ENCODE results near the gene EVX2. TPM values are rescaled to one million over a fixed set of nuclear protein-coding genes. Genes with fewer than 3 reads are reported as not detected.

EVX2 gene
- total and polyA plus RNA-seq, 5 donors, result not detected

- no peak within 1 kb of the TSS for H3K27ac ChIP-seq (ENCODE audit: low read length)
- no peaks in the 10 kb centered on the region for H3K4me1 ChIP-seq (ENCODE audit: control insufficient read depth, insufficient read depth, low read length)
- intact Hi-C loops (cut with DNase I), result loop anchor here in 3 of 4 donors (5.0 to 10.0 kb wide), 3 partner anchors 415 to 728 kb away; no protein-coding TSS in a partner anchor
- no peak within 1 kb of the TSS for H3K4me3 ChIP-seq (ENCODE audit: low read length)
- no peaks in the 10 kb centered on the region for H3K9me3 ChIP-seq (ENCODE audit: control insufficient read depth, low read length)
- peaks cover 3% of the 10 kb centered on the region for H3K27me3 ChIP-seq (ENCODE audit: control insufficient read depth, insufficient read depth)
- ATAC-seq (no peak), DNase-seq (no peak)
- 4% methylated on average over 70 of the region's 70 CpGs for WGBS
These were observed 16.2 kb upstream of the EVX2 start, which contains the start of gene HOXD12 for GRCh38 chr2:176099728-176100546. TSS of gene HOXD12 (plus strand) at chr2:176099795. CDS start at chr2:176099802, 7 bp downstream.

- 4% methylated on average over 30 of the region's 30 CpGs for WGBS
- Histone ChIP-seq H3K4me1 (ENCODE audit: control insufficient read depth, insufficient read depth, low read length) (no peaks in the 10 kb centered on the region), H3K4me3 (ENCODE audit: low read length) (no peak overlapping the region), H3K27me3 (ENCODE audit: control insufficient read depth, insufficient read depth) (peaks cover 3% of the 10 kb centered on the region), H3K27ac (ENCODE audit: low read length) (no peak overlapping the region), H3K9me3 (ENCODE audit: control insufficient read depth, low read length) (no peaks in the 10 kb centered on the region)
- intact Hi-C loops (cut with DNase I), result loop anchor here in 3 of 4 donors (5.0 to 10.0 kb wide), 3 partner anchors 414 to 727 kb away; no protein-coding TSS in a partner anchor
- ATAC-seq (no peak), DNase-seq (no peak)
These were observed 15.5 kb upstream of the EVX2 start for GRCh38 chr2:176099159-176099727.

GRCh38 chr2:176098366-176099158, 14.8 kb upstream of the EVX2 start:
- DNase-seq (no peak), ATAC-seq (no peak)
- intact Hi-C loops (cut with DNase I), result loop anchor here in 3 of 4 donors (5.0 to 10.0 kb wide), 3 partner anchors 414 to 726 kb away; no protein-coding TSS in a partner anchor
- H3K4me3 ChIP-seq (ENCODE audit: low read length), result no peak overlapping the region
- H3K27me3 ChIP-seq (ENCODE audit: control insufficient read depth, insufficient read depth), result peaks cover 3% of the 10 kb centered on the region
- WGBS, result 3% methylated on average over 35 of the region's 35 CpGs
- H3K27ac ChIP-seq (ENCODE audit: low read length), result no peak overlapping the region
- H3K9me3 ChIP-seq (ENCODE audit: control insufficient read depth, low read length), result no peaks in the 10 kb centered on the region
- H3K4me1 ChIP-seq (ENCODE audit: control insufficient read depth, insufficient read depth, low read length), result no peaks in the 10 kb centered on the region

- no peak overlapping the region for H3K27ac ChIP-seq (ENCODE audit: low read length)
- DNase-seq, result no peak
- ATAC-seq, result no peak
- no peaks in the 10 kb centered on the region for H3K9me3 ChIP-seq (ENCODE audit: control insufficient read depth, low read length)
- intact Hi-C loops (cut with DNase I), result loop anchor here in 3 of 4 donors (5.0 to 10.0 kb wide), 3 partner anchors 413 to 726 kb away; no protein-coding TSS in a partner anchor
- H3K4me1 ChIP-seq (ENCODE audit: control insufficient read depth, insufficient read depth, low read length), result peaks cover 5% of the 10 kb centered on the region
- peaks cover 3% of the 10 kb centered on the region for H3K27me3 ChIP-seq (ENCODE audit: control insufficient read depth, insufficient read depth)
- H3K4me3 ChIP-seq (ENCODE audit: low read length), result no peak overlapping the region
- 2% methylated on average over 18 of the region's 18 CpGs for WGBS
These were observed 14.1 kb upstream of the EVX2 start for GRCh38 chr2:176097820-176098365.

GRCh38 chr2:176096986-176097819, 13.4 kb upstream of the EVX2 start:
- Histone ChIP-seq H3K27ac (ENCODE audit: low read length) (no peak overlapping the region), H3K4me3 (ENCODE audit: low read length) (peak overlapping the region; percentile 26), H3K4me1 (ENCODE audit: control insufficient read depth, insufficient read depth, low read length) (peaks cover 5% of the 10 kb centered on the region), H3K9me3 (ENCODE audit: control insufficient read depth, low read length) (no peaks in the 10 kb centered on the region), H3K27me3 (ENCODE audit: control insufficient read depth, insufficient read depth) (peaks cover 3% of the 10 kb centered on the region)
- ATAC-seq (peak; percentile 83 to 92), DNase-seq (peak; percentile 56 to 86 (median 78))
- 2% methylated on average over 45 of the region's 45 CpGs for WGBS
- intact Hi-C loops (cut with DNase I), result loop anchor here in 3 of 4 donors (5.0 to 10.0 kb wide), 3 partner anchors 412 to 725 kb away; no protein-coding TSS in a partner anchor

- Histone ChIP-seq H3K27me3 (ENCODE audit: control insufficient read depth, insufficient read depth) (peaks cover 3% of the 10 kb centered on the region), H3K4me3 (ENCODE audit: low read length) (peak overlapping the region; percentile 26), H3K27ac (ENCODE audit: low read length) (no peak overlapping the region), H3K9me3 (ENCODE audit: control insufficient read depth, low read length) (no peaks in the 10 kb centered on the region), H3K4me1 (ENCODE audit: control insufficient read depth, insufficient read depth, low read length) (peaks cover 5% of the 10 kb centered on the region)
- intact Hi-C loops (cut with DNase I), result loop anchor here in 3 of 4 donors (5.0 to 10.0 kb wide), 3 partner anchors 412 to 724 kb away; no protein-coding TSS in a partner anchor
- WGBS, result 9% methylated on average over 16 of the region's 16 CpGs
- no peak for ATAC-seq
- no peak for DNase-seq
These were observed 12.7 kb upstream of the EVX2 start for GRCh38 chr2:176096243-176096985.

GRCh38 chr2:176095421-176095820, 11.7 kb upstream of the EVX2 start:
- Histone ChIP-seq H3K9me3 (ENCODE audit: control insufficient read depth, low read length) (no peaks in the 10 kb centered on the region), H3K27ac (ENCODE audit: low read length) (no peak overlapping the region), H3K4me1 (ENCODE audit: control insufficient read depth, insufficient read depth, low read length) (peaks cover 5% of the 10 kb centered on the region), H3K27me3 (ENCODE audit: control insufficient read depth, insufficient read depth) (peaks cover 5% of the 10 kb centered on the region), H3K4me3 (ENCODE audit: low read length) (no peak overlapping the region)
- 11% methylated on average over 5 of the region's 5 CpGs for WGBS
- intact Hi-C loops (cut with DNase I), result loop anchor here in 3 of 4 donors (5.0 to 10.0 kb wide), 3 partner anchors 411 to 723 kb away; no protein-coding TSS in a partner anchor
- no peak for ATAC-seq
- no peak for DNase-seq

- peaks cover 7% of the 10 kb centered on the region for H3K27me3 ChIP-seq (ENCODE audit: control insufficient read depth, insufficient read depth)
- no peak overlapping the region for H3K27ac ChIP-seq (ENCODE audit: low read length)
These were observed 10.6 kb upstream of the EVX2 start for GRCh38 chr2:176094349-176094748.

GRCh38 chr2:176093898-176094249, 10.1 kb upstream of the EVX2 start:
- no peak overlapping the region for H3K27ac ChIP-seq (ENCODE audit: low read length)
- H3K4me3 ChIP-seq (ENCODE audit: low read length), result no peak overlapping the region
- no peak for ATAC-seq
- H3K4me1 ChIP-seq (ENCODE audit: control insufficient read depth, insufficient read depth, low read length), result peaks cover 5% of the 10 kb centered on the region
- 7% methylated on average over 8 of the region's 8 CpGs for WGBS
- DNase-seq, result no peak
- no peaks in the 10 kb centered on the region for H3K9me3 ChIP-seq (ENCODE audit: control insufficient read depth, low read length)
- intact Hi-C loops (cut with DNase I), result loop anchor here in 2 of 4 donors (5.0 to 10.0 kb wide), 3 partner anchors 407 to 679 kb away; no protein-coding TSS in a partner anchor
- H3K27me3 ChIP-seq (ENCODE audit: control insufficient read depth, insufficient read depth), result peaks cover 7% of the 10 kb centered on the region

More at GRCh38 chr2:176094349-176094748, 10.6 kb upstream of the EVX2 start:
- WGBS, result 4% methylated on average over 12 of the region's 12 CpGs
- intact Hi-C loops (cut with DNase I), result loop anchor here in 2 of 4 donors (5.0 to 10.0 kb wide), 3 partner anchors 407 to 680 kb away; no protein-coding TSS in a partner anchor
- DNase-seq (no peak), ATAC-seq (no peak)
- peaks cover 5% of the 10 kb centered on the region for H3K4me1 ChIP-seq (ENCODE audit: control insufficient read depth, insufficient read depth, low read length)
- no peak overlapping the region for H3K4me3 ChIP-seq (ENCODE audit: low read length)
- no peaks in the 10 kb centered on the region for H3K9me3 ChIP-seq (ENCODE audit: control insufficient read depth, low read length)
